OCI-M2 (cell line): ENCODE data around the gene RNH1.

Source experiments
- DNase-seq: peaks from one replicate; lab custom pipeline; 2025; ENCODE audit not compliant: unreplicated experiment; lab: John Stamatoyannopoulos, UW

Gene RNH1

DNA sequence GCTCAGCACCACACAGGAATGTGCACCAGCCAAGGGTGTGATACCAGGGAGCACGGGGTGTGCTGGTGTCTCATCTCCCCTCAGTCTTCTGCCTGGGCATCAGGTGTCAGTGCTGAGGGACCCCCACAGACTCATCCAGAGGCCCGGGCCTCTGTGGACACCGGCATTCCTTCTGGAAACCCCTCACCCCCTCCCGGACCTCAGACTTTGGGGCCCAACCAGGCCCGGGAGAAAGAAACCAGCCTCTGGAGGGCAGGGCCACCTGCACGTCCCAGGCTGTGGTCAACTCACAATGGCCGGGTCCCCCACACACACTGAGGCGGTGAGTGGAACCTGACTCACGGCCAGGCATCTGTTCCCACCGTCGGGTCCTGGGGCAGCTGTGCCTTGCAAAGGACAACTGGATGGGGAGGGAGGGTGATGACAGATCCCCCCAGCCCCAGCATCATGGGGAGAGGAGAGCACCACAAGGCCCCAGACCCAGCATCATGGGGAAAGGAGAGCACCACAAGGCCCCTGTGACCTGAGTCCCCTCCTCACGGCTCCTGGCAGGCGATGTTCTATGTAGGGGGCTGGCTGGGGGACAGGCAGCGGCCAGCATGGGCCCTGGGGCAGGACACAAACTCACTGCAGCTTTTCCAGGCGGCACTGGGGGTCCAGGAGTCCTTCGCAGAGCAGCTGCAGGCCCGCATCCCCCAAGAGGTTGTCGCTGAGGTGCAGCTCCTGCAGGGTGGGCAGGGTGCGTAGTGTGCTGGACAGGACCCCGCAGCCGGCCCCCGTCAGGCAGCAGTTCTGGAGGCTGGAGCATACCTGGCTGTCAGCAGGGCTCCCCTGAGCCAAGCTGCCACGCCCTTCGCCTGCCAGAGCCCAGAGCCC is 7.6 kb downstream of the RNH1 start:
- DNase-seq = no peak

DNA sequence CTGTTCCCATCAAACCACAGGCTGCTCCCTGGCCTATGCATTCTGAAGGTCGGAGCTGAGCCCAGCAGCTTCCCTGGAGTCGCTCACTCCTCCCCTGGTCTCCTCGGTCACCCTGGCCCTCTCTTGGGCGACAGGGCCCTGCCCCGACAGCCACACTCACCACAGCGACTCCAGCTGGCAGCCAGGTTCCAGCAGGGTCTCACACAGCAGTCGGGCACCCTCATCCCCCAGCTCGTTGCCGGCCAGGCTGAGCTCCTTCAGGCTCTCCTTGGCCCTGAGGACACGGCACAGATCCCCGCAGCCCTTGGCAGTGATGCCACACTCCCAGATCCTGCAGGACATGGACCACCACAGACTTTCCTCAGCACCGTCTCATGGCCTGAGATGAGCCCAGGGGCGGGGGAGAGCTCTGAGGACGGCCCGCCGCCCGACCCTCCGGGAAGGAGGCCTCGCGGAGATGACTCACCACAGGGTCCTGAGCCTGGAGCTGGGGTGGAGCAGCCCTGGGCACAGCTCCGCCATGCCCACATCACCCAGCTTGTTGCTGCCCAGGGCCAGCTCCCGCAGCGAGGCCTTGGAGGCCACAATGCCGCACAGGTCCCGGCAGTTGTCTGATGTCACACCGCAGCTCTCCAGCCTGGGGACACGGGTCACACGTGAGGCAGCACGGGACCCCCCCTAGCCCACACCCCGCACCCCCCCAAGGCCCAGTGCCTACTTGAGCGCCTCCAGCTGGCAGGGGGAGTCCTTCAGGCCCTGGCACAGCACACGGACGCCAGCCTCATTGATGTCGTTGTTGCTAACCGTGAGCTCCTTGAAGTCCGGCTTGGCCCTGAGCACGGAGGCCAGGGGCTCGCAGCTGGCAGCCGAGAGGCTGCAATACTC is 8.5 kb downstream of the RNH1 start:
- DNase-seq = no peak

DNA sequence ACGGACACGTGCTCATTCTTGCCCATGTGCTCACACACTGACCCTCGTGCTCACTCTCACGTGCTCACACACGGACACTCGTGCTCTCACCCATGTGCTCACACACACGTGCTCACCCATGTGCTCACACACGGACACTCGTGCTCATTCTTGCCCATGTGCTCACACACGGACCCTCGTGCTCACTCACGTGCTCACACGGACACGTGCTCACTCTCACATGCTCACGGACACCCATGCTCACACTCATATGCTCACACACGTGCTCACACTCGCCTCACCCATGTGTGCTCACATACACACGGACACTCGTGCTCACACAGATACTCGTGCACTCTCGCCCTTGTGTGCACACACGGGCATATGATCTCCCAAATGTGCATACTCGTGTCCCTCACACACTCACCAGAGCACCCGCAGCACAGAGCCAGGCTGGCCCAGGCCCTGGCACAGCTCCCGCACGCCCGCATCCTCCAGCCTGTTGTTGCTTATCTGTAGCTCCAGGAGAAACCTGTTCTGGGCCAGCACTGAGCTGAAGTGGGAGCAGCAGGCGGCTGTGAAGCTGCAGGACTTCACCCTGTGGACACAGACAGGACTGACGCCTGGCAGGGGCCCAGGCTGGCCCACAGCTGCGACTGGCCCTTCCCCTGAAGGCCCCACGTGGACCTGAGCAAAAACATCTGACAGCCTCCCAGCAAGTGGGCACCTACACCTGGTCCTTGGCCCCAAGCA is 9.3 kb downstream of the RNH1 start:
- no peak for DNase-seq

DNA sequence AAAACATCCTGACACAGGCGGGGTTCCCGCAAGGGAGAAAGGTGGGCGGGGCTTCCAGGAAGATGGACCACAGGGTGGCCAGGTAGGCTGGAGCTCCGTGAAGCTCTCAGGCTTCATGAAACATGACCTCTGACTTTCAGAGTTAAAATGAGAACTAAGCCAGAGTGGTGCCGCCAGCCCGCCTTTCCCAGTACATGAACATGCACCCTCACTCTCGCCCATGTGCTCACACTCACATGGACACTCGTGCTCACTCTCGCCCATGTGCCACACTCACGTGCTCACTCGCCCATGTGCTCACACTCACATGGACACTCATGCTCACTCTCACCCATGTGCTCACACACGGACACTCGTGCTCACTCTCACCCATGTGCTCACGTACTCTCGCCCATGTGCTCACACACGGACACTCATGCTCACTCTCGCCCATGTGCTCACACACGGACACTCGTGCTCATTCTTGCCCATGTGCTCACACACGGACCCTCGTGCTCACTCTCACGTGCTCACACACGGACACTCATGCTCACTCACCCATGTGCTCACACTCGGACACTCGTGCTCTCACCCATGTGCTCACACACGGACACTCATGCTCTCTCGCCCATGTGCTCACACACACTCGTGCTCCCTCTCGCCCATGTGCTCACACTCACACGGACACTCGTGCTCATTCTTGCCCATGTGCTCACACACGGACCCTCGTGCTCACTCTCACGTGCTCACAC is 10.0 kb downstream of the RNH1 start:
- no peak for DNase-seq

DNA sequence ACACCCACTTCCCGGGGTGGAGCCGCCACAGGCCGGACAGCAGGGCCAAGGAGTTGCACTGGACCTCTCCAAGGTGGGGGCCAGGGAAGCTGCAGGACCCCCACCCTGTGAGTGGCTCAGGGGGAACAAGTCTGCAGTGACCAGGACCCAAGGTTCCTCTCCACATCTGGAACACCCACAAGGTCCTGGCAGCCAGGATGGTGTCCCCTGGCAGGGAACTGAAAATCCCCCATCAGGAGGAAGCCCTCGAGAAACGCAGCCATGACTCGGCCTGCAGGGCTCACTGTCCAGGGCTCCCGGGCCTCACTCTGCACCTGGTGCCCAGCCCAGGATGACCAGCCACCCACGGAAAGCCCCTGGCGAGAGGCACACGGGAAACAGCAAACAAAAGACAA is 11.5 kb downstream of the RNH1 start:
- DNase-seq = no peak

DNA sequence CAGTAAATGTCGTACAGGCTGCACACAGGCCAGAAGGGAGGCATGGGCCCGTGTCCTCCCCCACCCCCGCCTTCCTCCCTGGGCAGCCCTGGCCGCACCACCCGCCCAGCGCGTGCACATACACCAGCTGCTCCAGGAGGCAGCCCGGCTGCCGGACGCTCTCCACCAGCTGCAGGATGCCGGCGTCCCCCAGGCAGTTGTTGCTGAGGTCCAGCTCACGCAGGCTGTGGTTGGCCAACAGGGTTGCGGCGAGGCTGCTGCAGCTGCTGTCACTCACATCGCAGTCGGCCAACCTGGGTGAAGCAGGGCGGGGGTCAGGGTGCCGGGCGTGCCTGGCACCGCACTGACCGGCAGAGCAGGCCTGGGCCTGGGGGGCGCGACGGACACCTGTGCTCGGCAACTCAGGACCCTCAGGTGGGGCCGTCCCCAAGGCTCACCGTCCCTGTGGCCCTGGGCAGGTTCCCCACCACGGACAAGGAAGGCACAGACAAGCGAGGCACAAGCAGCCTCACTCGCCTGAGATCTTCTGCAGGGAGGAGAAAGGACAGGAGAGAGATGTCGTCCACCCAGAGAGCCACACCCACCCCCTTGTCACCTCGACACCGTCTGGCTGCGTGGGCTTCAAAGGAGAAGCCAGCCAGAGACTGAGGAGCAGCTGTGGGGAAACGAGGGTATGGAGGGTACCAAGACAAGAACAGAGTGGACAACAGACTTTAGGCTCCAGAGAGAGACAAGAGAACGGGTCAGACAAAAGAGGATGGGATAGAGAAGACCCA is 12.1 kb downstream of the RNH1 start:
- DNase-seq = no peak

DNA sequence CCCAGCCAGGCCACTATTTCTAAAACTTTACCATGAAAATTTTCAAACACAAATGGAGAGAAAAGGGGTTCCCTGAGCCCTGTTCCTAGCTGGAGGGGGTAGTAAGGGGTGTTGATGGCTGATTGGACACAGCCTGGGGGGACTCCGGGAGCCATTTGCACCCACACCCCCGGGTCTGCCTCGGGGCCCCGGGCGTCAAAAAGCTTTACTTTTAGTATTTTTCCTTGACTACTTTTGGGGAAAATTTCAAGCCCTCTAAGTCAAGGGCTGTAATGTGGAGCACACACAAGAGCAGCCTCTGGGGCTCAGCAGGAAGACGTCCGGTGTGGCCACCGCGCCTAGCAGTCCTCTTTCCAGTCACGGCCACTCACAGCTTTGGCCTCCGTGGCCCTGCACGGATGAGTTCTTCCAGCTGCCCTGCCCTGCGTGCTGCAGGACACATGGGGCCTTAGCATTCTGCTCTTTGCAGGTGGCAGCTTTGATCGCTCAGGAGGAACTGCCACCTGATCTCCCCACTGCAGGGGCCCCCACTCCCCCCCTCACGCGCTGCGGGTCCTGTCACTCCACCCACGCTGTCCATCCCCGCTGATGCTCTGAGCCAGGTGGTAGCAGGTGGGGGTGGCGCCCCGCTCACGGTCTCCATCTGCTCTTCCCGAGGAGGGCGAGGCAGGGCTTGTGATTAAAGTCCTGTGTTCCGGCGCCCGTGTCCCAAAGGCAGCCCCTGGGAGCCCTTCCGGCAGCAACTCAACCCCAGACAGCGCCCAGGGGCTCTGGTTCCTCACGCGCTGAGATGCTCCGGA is 14.4 kb downstream of the RNH1 start:
- DNase-seq = no peak

DNA sequence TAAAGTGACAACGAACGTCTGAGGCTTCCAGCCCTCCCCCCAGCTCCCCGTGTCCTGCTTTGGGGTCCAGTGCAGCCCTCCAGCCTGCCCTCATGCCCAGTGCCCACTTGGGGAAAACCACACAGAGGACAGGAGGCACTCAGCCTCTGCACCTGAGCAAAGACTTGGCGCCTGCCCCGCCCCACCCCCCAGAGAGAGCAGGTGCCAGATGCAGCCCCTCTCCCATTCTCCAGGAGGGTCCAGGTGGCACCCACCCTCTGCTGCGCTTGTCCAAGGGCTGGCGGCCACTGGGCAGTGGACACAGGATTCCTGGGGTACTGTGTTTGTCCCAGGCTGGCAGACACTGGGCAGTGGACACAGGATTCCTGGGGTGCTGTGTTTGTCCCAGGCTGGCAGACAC is 15.7 kb downstream of the RNH1 start:
- no peak for DNase-seq

DNA sequence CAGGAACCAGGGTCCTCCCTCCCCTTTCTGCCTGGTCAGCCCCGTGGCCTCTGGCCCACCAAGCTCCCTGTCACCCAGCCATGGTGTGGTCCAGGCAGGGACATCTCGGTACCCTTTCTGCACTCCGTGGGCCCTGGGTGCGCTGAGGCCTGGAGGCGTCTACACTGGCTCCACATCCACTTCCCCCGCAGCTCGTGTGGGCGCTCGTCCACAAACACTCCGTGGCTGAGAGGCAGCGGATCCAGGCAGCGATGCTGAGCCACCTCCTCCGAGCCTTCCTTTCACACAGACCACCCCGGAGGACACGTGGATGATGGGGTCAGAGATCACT is 16.1 kb downstream of the RNH1 start:
- DNase-seq = no peak

DNA sequence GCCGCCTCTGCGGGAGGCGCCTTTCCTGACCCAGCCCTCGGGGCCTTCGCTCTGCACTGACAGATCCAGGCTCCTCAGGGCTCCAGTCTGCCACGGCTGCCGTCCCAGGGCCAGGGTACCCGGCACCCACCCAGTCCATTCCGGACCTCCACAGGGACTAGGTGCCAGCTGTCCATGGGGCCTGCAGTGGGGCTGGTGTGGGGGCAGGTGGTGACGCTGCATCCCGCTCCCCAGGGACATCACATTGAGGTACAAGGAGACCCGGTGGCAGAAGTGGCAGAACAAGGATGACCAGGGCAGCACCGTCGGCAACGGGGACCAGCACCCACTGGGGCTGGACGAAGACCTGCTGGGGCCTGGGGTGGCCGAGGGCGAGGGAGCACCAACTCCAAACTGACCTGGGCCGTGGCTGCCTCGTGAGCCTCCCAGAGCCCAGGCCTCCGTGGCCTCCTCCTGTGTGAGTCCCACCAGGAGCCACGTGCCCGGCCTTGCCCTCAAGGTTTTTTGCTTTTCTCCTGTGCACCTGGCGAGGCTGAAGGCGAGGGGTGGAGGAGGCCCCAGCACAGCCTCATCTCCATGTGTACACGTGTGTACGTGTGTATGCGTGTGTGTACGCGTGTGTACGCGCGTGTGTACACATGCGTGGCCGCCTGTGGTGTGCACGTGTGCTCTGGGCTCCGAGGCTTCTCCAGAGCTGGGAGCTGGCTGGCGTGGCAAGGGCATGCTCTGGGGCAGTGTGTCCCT is 16.7 kb downstream of the RNH1 start:
- no peak for DNase-seq

DNA sequence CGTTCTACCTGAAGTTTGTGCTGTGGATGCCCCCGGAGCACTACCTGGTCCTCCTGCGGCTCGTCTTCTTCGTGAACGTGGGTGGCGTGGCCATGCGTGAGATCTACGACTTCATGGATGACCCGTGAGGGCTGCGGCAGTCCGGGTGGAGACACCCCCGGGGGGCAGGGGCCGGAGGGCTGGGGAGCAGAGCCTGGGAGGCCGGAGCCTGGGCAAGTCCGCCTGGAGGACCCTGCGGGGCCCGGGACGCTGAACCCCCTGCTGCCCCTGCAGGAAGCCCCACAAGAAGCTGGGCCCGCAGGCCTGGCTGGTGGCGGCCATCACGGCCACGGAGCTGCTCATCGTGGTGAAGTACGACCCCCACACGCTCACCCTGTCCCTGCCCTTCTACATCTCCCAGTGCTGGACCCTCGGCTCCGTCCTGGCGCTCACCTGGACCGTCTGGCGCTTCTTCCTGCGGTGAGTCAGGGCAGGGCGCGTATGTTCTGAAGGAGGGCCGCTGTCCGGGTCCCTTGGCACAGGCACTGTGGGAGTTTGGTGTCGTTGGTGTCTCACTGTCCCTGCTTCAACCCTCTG is 17.3 kb downstream of the RNH1 start:
- no peak for DNase-seq

DNA sequence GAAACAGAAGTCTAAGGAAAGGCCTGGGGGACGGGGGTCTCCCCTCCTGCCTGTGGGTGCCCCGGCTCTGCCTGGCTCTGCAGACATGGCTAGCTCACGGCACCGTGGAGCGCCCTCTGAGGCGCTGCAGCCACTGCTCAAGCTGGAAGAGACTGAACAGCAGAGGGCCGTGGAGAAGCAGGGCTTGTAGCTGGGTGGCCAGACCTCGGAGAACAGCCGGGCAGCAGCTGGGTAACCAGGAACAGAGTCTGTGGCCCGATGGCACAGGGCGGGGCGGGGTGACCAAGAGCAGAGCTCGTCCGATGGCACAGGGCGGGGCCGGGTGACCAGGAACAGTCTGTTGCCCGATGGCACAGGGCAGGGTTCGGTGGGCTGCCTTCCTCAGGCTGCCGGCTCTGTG is 18.1 kb downstream of the RNH1 start:
- DNase-seq = no peak

DNA sequence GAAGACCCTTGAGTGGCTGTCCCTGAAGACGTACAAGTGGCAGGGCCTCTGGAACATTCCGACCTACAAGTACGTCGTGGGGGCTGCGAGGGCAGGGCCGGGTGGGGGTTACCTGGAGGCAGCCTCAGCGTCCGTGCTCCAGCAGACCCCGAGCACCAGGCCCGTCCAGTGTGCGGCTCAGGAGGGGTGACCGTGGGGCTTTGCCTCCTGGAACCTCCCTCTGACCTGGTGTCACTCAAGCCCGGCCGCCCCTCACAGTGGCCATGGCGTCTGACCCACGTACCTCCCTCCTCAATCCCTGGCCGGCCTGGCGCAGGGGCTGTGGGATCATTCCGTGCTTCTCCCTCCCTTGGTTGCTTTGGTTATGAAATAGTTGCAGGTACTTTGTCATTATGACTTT is 18.5 kb downstream of the RNH1 start:
- no peak for DNase-seq

DNA sequence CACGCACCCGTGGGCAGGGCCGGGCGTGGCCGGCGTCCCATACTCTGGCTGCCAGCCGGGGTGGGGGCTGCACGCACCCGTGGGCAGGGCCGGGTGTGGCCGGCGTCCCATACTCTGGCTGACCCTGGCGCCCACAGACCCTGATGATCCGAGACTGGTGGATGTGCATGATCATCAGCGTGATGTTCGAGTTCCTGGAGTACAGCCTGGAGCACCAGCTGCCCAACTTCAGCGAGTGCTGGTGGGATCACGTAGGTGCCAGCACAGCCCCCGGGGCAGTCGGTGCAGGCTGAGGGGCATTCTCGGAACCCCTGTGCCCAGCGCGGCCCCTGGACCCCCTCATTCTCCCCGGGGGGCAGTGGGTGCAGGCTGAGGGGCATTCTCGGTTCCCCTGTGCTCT is 19.0 kb downstream of the RNH1 start:
- no peak for DNase-seq

DNA sequence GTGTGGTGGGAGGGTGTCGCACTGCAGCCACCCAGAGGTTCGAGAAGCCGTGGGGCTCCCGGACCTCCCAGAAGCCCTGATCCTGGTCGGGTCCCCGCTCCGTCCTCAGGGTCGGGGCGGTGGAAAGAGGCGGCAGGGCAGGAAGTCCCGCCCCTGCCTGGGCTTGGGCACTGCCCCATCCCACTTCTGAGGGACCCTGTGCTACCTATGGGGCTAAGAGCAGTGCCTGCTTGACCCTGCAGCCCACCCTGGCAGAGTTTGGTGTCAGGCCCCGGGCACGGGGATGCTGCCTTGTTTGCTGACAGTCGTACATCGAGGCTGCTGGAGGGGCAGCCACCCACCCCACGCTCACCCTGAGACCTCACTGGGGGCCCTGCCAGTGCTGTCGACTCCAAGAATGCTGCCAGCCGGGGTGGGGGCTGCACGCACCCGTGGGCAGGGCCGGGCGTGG is 19.4 kb downstream of the RNH1 start:
- no peak for DNase-seq

DNA sequence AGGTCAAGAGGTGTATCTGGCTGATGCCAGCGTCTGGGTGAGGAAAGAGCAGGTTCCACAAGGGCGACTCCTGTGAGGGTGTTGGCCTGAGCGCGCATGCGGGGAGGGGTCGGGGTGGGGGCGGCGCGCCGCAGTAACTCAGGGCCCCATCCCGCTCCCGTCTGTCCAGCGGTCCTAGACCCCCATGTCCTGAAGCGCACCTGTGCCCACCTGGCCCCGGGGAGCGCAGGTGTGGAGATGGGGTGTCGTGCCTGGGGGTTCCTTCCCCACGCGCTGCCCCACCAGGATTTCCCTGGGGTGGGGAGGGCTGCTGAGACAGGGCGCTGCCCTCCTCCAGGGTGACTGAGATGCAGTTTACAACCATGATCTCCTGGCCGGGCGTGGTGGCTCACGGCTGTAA is 20.9 kb downstream of the RNH1 start:
- DNase-seq = no peak

DNA sequence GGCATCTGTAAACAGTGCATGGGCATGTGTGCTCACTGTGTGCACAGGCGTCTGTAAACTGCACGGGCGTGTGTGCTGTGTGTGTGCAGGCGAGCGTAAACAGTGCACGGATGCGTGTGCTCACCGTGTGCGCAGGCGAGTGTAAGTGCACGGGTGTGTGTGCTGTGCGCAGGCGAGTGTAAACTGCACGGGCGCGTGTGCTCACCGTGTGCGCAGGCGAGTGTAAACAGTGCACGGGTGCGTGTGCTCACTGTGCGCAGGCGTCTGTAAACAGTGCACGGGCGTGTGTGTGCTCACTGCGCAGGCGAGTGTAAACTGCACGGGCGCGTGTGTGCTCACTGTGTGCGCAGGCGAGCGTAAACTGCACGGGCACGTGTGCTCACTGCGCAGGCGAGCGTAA is 22.4 kb downstream of the RNH1 start:
- no peak for DNase-seq

DNA sequence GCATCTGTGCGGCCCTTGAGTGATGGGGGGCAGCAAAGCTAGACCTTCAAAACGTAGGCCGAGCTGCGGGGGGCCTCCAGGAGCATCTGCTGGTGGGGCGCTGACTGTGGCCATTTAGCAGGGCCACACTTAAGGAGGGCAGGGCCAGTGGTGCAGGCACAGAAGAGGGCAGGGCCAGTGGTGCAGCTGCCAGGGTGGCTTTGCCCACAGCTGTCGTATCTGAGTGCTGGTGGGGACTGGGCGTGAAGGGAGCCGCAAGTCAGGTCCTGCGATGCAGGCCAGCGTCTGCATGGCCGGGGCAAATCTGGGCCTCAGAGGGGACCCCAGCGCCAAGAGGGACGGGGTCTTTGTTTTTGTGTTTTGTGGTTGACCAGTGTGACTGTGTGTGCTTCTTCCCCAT is 27.7 kb downstream of the RNH1 start:
- DNase-seq = no peak
